UCSD-AML1 (cell line): ENCODE data around the gene SNRPA1.
"Not testable (repeated sequence)": the region's sequence is repeated elsewhere in the genome, so short reads cannot be mapped to it uniquely, and the experiment has no call there.

Experiments
- DNase-seq: peaks from one replicate; lab custom pipeline; 2025; ENCODE audit not compliant: unreplicated experiment; lab: John Stamatoyannopoulos, UW

Gene SNRPA1

GRCh38 chr15:101296418-101297405, 1.7 kb upstream of the SNRPA1 start:
- no peak for DNase-seq

GRCh38 chr15:101295607-101296161, 636 bp upstream of the SNRPA1 start:
- no peak for DNase-seq

GRCh38 chr15:101293122-101293521, 1.9 kb downstream of the SNRPA1 start:
- DNase-seq, result no peak

DNA sequence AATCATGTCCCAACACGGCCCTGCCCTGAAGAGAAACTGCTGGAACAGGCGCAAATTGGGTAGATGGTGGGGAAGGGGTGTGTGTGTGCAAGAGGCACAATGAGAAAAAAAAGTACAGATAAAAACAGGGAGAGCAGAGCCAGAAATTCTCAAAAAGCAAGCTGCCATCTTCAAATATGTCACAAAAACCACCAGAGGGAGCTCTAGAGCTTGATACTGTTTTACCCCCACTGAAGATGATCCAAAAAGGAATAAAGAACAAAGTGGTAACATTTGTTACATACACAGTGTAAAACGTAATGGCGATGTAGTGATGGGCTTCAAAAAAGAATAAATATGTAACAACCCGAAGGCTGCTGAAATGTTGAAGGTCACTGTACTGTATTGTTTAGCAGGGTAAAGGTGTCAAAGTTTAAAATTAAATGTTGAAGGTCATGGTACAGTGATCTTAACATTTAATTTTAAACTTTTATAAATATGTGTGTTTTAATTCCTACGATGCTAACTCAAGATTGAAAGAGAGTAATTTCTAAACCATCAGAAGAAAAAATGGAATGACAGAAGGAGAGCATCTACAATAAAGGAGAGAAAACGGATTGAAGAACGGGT, 6.0 kb downstream of the SNRPA1 start:
- DNase-seq, result no peak

DNA sequence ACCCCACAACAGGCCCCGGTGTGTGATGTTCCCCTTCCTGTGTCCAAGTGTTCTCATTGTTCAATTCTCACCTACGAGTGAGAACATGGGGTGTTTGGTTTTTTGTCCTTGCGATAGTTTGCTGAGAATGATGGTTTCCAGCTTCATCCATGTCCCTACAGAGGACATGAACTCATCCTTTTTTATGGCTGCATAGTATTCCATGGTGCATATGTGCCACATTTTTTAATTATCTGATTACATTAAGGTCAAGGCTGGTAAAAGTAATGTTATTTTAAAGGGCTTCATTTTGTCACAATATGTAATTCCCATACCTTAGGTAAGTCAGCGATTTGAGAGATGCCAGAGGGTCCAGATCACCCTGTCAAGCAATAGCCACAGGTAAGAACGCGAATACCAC, 7.7 kb downstream of the SNRPA1 start:
- not testable (repeated sequence) for DNase-seq

DNA sequence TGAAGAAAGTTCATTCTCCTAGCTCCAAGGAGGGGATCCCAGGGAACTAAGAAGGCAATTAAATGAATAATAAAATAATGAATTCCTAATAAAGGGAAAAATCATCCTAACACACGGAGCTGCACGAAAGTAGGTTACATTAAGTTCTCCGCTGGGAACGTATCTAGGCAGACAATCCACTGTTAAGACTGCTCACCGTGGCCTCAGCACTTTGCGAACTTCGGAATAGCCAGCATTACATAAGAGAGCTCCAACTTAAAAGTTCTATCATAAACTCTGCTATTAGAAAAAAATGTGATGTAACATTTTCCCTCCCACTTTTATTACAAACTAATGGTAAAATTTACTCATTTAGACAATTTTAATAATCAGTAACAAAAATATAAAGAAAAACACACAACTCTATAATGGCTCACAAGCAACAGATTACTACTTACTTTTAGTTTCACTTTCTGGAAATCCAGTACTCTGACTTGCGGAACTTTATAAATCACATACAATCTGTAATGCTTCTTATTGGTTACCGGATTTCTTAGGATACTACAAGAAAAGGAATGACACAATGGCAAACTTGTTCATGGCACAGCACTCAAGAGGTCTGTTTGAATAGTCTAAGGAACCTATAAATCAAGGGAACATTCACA, 8.5 kb downstream of the SNRPA1 start:
- DNase-seq, result no peak

GRCh38 chr15:101283931-101284330, 11.1 kb downstream of the SNRPA1 start:
- DNase-seq, result no peak

- no peak for DNase-seq
Observed at GRCh38 chr15:101280007-101280406, 15.0 kb downstream of the SNRPA1 start.

DNA sequence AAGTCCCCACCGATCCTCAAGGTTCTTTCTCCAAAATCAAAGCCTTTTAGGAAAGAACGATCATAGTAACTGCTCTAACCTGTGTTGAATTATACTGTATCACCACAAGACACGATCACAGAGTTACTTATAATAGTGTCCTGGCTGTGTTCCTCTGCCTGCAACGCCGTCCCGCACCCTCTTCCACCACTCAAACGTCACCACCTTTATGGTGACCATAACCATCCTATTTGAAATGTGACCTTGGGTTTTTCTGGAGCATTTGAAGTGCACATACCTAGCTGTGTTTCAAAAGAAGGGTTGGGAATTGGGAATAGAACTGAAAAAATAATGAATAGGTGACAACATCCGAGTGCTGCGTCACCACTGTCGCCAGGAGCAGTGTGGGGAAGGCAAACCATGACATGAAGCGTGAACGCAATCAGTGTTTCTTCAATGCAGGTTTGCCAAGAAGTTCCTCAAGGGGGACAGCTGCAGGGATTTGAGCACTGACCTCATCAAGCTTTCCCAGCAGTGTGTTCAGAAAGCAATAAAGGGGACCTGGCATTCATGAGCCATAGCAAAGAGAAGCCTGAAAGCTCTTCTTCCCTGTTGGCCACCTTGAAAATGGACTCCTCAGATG, 17.0 kb downstream of the SNRPA1 start:
- no peak for DNase-seq

DNA sequence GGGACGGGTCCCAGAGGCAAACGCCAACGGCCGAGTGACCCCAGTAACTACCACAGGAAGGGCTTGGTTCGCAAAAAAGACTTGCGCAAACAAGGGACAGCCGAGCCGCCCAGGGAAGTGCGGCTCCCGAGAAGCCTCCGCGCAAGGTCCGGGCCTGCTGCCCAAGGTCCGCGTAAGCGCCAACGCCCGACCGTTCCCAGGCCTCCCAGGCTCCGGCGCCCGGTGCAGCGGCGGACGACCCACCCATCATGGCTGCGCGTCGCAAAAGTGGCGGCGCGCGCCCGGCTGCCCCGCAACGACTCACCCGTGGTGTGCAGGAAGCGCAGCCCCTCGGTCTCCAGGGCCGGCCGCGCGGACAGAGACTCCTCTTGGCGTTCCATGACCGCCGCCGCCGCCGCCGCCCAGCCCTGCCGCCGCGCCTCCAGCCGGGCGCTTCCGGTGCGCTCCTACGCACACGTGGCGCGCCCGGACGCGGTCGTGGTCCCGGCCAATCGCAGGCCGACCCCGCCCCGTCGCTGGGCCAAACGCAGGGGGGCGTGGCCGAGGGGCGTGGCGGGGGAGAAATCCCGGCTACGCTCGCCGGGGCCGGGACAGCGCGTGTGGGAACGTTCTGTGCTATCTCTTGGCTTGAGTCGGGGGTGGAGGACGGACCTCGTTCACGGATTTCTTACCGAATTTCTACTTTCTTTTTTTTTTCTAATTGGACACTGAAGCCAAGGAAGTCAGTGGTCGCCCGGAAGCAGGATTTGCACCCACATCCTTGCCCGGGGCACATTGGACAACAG, 17.8 kb downstream of the SNRPA1 start, which contains the start of gene SELENOS:
SELENOS (minus strand) TSS at position 448 of the 785 bp plus-strand sequence; CDS start at position 380, 68 bp downstream.
- DNase-seq, result peak; percentile 93

DNA sequence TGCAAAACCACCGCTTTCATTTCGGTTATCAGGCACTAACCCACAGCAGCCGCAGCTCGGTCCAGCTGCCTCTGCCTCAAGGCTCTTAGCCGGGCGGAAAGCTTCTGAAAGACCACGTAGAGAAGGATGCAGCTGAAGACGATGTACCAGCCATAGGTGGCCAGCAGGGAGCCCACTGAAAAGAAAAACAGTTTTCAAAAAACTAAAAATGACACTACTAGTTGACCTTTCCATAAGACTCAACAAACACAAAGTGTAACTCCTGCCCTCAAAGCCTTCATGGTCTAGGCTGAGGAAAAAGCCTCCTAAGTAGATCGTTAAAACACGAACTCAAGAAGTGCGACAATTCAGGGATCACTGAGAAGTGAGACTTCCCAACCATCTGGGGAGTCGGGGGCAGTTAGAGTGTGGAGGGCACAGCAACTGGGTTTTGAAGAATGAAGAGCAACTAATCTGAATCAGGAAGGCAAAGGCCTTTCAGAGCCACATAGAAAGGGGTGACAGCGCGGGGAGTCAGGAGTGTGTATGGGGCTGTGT, 18.5 kb downstream of the SNRPA1 start:
- DNase-seq, result no peak

GRCh38 chr15:101275018-101275417, 20.0 kb downstream of the SNRPA1 start:
- no peak for DNase-seq

DNA sequence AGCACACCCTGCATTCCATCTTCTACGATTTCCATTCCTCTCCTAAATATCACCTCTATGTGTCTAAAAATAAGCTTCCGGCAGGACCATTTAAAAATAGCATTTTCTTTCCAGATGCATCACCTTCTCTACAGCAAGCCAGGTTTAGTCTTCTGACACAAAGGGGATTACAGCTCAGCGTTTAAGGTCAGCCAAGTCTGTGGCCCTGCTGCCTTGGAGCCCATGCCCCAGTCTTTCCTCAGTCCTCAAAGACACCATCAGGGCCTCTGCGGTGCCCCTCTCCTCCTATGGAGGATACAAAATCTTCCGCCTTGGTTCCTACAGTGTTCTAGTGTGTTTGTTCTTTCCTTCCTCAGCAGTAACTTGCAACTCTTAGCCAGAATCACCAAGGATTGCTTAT, 21.5 kb downstream of the SNRPA1 start:
- DNase-seq, result no peak

GRCh38 chr15:101272584-101272983, 22.5 kb downstream of the SNRPA1 start:
- no peak for DNase-seq

DNA sequence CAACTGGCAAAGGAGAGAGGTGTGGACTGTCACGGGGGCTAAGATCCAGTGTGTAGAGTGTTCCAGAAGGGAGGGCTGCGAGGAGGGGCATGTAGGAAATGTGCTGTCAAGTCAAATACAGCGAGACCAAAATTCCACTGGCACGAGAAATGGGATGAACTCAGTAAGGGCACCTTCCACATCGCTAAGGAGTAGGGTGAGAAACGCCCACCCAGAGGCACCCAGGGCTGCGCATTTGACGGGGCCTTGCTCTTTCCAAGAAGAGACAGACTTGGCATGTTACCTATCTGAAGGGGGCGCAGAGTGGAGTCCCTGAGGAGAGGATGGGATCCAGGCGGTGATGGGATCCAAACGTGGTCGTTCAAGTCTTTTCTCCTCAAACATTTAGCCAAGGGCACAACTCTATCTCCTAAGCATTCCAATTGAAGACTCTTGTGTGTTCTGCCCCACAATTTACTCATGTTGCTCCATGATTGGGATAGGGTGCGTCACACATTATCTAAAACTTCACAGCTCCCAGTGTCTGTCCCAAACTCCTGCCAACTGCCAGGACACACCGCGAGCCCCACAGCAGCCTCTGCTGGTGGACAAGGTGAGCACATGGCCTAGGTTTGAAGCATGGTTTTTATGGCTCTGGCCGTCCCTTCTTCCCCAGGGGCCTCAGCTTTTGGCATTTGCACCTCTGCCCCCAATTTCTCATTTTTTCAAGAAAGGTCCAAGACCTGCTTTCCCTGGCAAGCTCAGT, 25.4 kb downstream of the SNRPA1 start:
- no peak for DNase-seq

DNA sequence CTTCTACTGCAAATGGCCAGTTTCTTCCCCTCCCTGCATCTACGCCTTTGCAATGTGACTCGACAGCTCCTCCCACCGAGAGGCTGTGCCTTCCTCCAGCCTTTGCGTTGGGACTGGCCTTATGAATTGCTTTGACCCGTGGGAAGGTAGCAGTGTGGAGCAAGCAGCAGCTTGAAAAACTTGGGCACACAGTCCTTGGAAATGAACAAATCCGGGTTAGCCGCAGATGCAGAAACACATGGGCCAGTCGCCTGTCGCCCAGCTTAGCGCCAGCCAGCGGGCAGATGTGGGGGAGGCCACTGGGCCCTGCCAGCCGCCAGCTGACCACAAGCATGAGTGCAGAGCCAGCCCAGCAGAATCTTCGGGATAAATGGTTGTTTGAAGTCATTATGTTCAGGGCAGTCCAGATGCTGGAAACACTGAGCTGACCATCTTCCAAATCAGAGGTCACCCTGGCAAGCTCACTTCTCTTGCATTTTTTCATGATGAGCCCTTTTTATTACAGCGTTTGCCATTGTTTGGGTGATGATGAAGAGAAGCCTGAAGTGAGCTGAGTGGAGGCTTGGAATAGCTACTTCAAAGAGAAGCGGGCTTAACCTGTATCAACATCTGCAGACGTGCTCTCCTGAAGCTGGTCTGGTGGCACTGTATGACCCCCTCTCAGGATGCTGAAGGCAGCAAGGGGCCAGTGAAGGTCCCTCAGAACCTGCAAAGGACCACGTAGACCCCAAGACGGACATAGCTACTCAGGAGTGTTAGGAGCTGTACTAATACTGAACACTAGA, 27.5 kb downstream of the SNRPA1 start:
- DNase-seq, result no peak

DNA sequence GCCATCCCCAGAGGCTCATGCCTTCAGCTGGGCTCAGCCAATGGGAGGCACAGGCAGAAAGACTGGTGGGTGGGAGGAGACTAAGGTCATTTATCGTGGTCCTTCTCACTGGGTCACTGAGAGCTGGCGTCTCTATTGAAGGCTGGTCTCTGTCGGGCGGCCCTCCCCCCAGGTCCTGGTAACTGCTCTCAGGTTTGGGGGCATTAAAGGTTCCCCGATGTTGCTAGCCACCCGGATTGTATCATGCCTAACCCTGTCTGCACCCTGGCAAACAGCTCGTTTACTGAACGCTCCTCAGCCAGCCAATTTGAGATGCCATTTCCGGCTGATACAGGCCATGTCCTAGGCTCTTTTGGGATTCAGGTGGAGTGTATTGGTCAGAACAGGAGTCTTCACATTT, 28.3 kb downstream of the SNRPA1 start:
- DNase-seq, result no peak

GRCh38 chr15:101266034-101266433, 29.0 kb downstream of the SNRPA1 start:
- DNase-seq, result no peak
